Keratinocyte (primary cell): ENCODE results near the gene GOLT1A. TPM values are rescaled to one million over a fixed set of nuclear protein-coding genes. Genes with fewer than 3 reads are reported as not detected.

Experiments used
- DNase-seq: peaks from one replicate; pipeline ENCODE4 v3.0.0-alpha.2; 2011; ENCODE audit warnings: low read depth, missing footprints, low spot score
- FAIRE-seq: peaks from 2 replicates; lab custom pipeline; 2011; peaks lifted over from hg19 to GRCh38; lab: Jason Lieb, UNC
- H2AFZ ChIP-seq: 2 replicates; pipeline ENCODE4 v1.6.0; 2012; ENCODE audit warnings: low read length, control low read depth, inconsistent platforms; ENCODE audit not compliant: control insufficient read depth
- H3K27ac ChIP-seq: 2 replicates; pipeline ENCODE4 v1.5.1; 2011; ENCODE audit warnings: low read length; ENCODE audit not compliant: control insufficient read depth, insufficient read depth
- H3K27me3 ChIP-seq: 3 replicates; pipeline ENCODE4 v1.6.0; 2011; ENCODE audit warnings: low read length; ENCODE audit not compliant: control insufficient read depth, insufficient read depth; ENCODE audit errors: extremely low read depth
- H3K36me3 ChIP-seq, 2 experiments: 2 replicates in 1 of 2; 3 replicates in 1 of 2; pipeline ENCODE4 v1.5.1; 2011; ENCODE audit warnings: low read length in 2 of 2, mild to moderate bottlenecking in 1 of 2; ENCODE audit not compliant: control insufficient read depth in 2 of 2, insufficient read depth in 2 of 2; ENCODE audit errors: extremely low read depth in 1 of 2
- H3K4me1 ChIP-seq: 3 replicates; pipeline ENCODE4 v1.5.1; 2011; ENCODE audit warnings: low read length; ENCODE audit not compliant: control insufficient read depth, insufficient read depth; ENCODE audit errors: extremely low read depth
- H3K4me2 ChIP-seq: 3 replicates; pipeline ENCODE4 v1.6.0; 2011; ENCODE audit warnings: low read depth, low read length; ENCODE audit not compliant: control insufficient read depth, insufficient read depth; ENCODE audit errors: extremely low read depth
- H3K4me3 ChIP-seq, 3 experiments: fragments of 200-600 bp in 1 of 3; sonication (generic) in 1 of 3; 2 replicates in 2 of 3; 3 replicates in 1 of 3; pipeline ENCODE4 v1.5.1; 2011 to 2016; ENCODE audit warnings: low read length in 3 of 3, mild to moderate bottlenecking in 3 of 3, control low read depth in 2 of 3, inconsistent platforms in 1 of 3, low read depth in 1 of 3, mixed read lengths in 1 of 3, mixed run types in 1 of 3, moderate library complexity in 1 of 3; ENCODE audit not compliant: control insufficient read depth in 2 of 3, insufficient read depth in 2 of 3; ENCODE audit errors: extremely low read depth in 1 of 3
- H3K79me2 ChIP-seq: 2 replicates; pipeline ENCODE4 v1.6.0; 2012; ENCODE audit warnings: low read length; ENCODE audit not compliant: control insufficient read depth, insufficient read depth
- H3K9ac ChIP-seq: 3 replicates; pipeline ENCODE4 v1.6.0; 2011; ENCODE audit warnings: low read length; ENCODE audit not compliant: control insufficient read depth, insufficient read depth; ENCODE audit errors: extremely low read depth
- H3K9me1 ChIP-seq: 3 replicates; pipeline ENCODE4 v1.6.0; 2011; ENCODE audit warnings: low read length; ENCODE audit not compliant: control insufficient read depth, insufficient read depth; ENCODE audit errors: extremely low read depth
- H3K9me3 ChIP-seq: 2 replicates; pipeline ENCODE4 v1.5.1; 2012; ENCODE audit warnings: low read depth, low read length; ENCODE audit not compliant: control insufficient read depth
- H4K20me1 ChIP-seq: 3 replicates; pipeline ENCODE4 v1.6.0; 2011; ENCODE audit warnings: low read length; ENCODE audit not compliant: control insufficient read depth, insufficient read depth; ENCODE audit errors: extremely low read depth
- EZH2 ChIP-seq: IDR thresholded peaks from one replicate; pipeline ENCODE4 v1.6.1; 2012; ENCODE audit warnings: inconsistent platforms, mild to moderate bottlenecking, low read length, moderate library complexity
- dilution Hi-C: fragments of 300-500 bp; cut with MboI; formaldehyde crosslinking; loops from one replicate; pipeline ENCODE4 v1.7.0; 2020; ENCODE audit warnings: low sequenced_read_pairs; ENCODE audit not compliant: extremely low pct_ligation_motif_present
- polyA plus RNA-seq, 5 experiments: library from polyadenylated mRNA; depleted of rRNA in 3 of 5; stranded (reverse) in 3 of 5; stranded (forward) in 1 of 5; unstranded in 1 of 5; fragments of >200 nt; gene quantifications; 1 replicate in 1 of 5; 2 replicates in 3 of 5; 3 replicates in 1 of 5; pipeline versions ENCODE4 v1.2.1 to v1.2.3, GENCODE V29; 2011 to 2012; ENCODE audit warnings: missing spikeins in 2 of 5, low read depth in 1 of 5, low replicate concordance in 1 of 5
- TF ChIP-seq, protein P1 (sequence below), 3 experiments: IDR thresholded peaks in 1 of 3; conservative IDR thresholded peaks in 1 of 3; optimal IDR thresholded peaks in 1 of 3; 2 replicates in 2 of 3; 3 replicates in 1 of 3; pipeline versions ENCODE3 to v1.5.1; 2011; ENCODE audit warnings: low read length in 3 of 3, mild to moderate bottlenecking in 3 of 3, moderate library complexity in 2 of 3, control low read depth in 1 of 3, inconsistent platforms in 1 of 3; ENCODE audit not compliant: insufficient read depth in 2 of 3; ENCODE audit errors: extremely low read depth in 1 of 3

Gene GOLT1A
- polyA plus RNA-seq, 1 donor (not counting 4 experiments of a cell fraction or from before 2014, with no cell fraction given) = 0.46 TPM

DNA sequence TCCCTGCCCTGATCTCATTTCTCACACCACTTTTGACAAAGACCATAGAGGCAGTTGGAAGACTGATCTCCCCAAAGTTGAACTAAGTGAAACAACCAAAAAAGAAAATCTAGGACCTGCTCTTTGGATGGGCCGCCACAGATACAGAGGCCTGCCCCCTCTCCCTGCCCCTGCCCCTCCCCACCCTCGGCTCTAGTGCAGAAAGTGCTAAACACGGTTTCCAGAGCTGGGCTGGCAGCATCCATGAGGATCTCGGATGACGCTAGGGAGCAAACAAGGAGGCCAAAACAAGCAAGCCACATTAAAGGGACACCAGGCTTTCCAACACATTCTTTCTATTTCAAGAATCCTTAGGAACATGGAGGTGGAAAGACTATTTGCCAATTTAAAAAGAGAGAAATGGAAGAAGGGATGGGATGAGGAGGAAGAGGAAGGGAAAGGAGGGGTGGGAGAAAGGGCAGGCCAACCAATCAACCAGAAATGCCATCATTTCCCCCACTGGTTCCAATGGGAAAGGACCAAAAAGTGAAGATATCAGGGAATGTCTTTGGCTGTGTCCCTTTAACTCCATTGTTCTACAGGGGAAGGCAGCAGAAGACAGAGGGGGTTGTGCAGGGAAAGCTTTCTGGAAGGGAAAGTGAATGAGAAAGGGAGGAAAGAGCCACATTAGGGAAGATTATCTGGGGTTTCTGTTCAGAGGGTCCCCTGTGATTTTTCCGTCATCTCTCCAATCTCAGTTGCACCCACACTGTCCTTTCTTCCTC lies 38.3 kb upstream of the GOLT1A start:
- H3K4me3 ChIP-seq = no peak overlapping the region
- dilution Hi-C loops = no loop called here
- no peaks in the 10 kb centered on the region for H3K79me2 ChIP-seq
- no peak overlapping the region for H3K9ac ChIP-seq
- H3K9me1 ChIP-seq = no peaks in the 10 kb centered on the region
- no peak overlapping the region for H3K27ac ChIP-seq
- DNase-seq (no peak), FAIRE-seq (no peak)
- H3K27me3 ChIP-seq = no peaks in the 10 kb centered on the region
- H3K9me3 ChIP-seq = no peaks in the 10 kb centered on the region
- no peak overlapping the region for H3K4me2 ChIP-seq
- TF ChIP-seq, protein P1, sequence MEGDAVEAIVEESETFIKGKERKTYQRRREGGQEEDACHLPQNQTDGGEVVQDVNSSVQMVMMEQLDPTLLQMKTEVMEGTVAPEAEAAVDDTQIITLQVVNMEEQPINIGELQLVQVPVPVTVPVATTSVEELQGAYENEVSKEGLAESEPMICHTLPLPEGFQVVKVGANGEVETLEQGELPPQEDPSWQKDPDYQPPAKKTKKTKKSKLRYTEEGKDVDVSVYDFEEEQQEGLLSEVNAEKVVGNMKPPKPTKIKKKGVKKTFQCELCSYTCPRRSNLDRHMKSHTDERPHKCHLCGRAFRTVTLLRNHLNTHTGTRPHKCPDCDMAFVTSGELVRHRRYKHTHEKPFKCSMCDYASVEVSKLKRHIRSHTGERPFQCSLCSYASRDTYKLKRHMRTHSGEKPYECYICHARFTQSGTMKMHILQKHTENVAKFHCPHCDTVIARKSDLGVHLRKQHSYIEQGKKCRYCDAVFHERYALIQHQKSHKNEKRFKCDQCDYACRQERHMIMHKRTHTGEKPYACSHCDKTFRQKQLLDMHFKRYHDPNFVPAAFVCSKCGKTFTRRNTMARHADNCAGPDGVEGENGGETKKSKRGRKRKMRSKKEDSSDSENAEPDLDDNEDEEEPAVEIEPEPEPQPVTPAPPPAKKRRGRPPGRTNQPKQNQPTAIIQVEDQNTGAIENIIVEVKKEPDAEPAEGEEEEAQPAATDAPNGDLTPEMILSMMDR (optimal IDR thresholded peaks at IDR 0.05 in 1 of 3, IDR thresholded peaks at IDR 0.05 in 1 of 3, conservative IDR thresholded peaks at IDR 0.05 in 1 of 3; ENCODE audit: extremely low read depth in 1 of 3, insufficient read depth in 2 of 3, low read length in 3 of 3) = no peak
- no peak for TF ChIP-seq EZH2
- H2AFZ ChIP-seq = no peak overlapping the region
- H4K20me1 ChIP-seq = no peaks in the 10 kb centered on the region
- peaks cover 0 to 3% of the 10 kb centered on the region in 2 experiments for H3K36me3 ChIP-seq
- H3K4me1 ChIP-seq = no peaks in the 10 kb centered on the region

GRCh38 chr1:204251286-204251685 lies 37.5 kb upstream of the GOLT1A start:
- no peak overlapping the region for H3K4me2 ChIP-seq
- H4K20me1 ChIP-seq = no peaks in the 10 kb centered on the region
- FAIRE-seq = no peak
- no peak overlapping the region for H3K4me3 ChIP-seq
- DNase-seq = no peak
- no peaks in the 10 kb centered on the region for H3K79me2 ChIP-seq
- H3K27ac ChIP-seq = no peak overlapping the region
- H3K9me3 ChIP-seq = no peaks in the 10 kb centered on the region
- H2AFZ ChIP-seq = no peak overlapping the region
- TF ChIP-seq, protein P1 (optimal IDR thresholded peaks at IDR 0.05 in 1 of 3, IDR thresholded peaks at IDR 0.05 in 1 of 3, conservative IDR thresholded peaks at IDR 0.05 in 1 of 3; ENCODE audit: extremely low read depth in 1 of 3, insufficient read depth in 2 of 3, low read length in 3 of 3) = no peak
- no peak for TF ChIP-seq EZH2
- no peaks in the 10 kb centered on the region for H3K27me3 ChIP-seq
- peaks cover 0 to 3% of the 10 kb centered on the region in 2 experiments for H3K36me3 ChIP-seq
- no peak overlapping the region for H3K9ac ChIP-seq
- no peaks in the 10 kb centered on the region for H3K4me1 ChIP-seq
- dilution Hi-C loops = no loop called here
- H3K9me1 ChIP-seq = no peaks in the 10 kb centered on the region
